ENCODE results near the gene SENP2.
A peak's percentile ranks its signal among the peaks of the same experiment; 100 is the strongest.
"Not testable (repeated sequence)": the region's sequence is repeated elsewhere in the genome, so short reads cannot be mapped to it uniquely, and the experiment has no call there.

Gene SENP2

GRCh38 chr3:185561374-185561943, 24.6 kb upstream of the SENP2 start:
- TF ChIP-seq CTCF (IDR thresholded peaks at IDR 0.05): no peak
- peak overlapping the region in 1 of 2 donors; percentile 54 for H3K27ac ChIP-seq
- H3K4me3 ChIP-seq: no peak overlapping the region
- DNase-seq (ENCODE audit: low spot score): no peak

- no peak overlapping the region for H3K4me3 ChIP-seq
- peak overlapping the region in 1 of 2 donors; percentile 54 for H3K27ac ChIP-seq
- DNase-seq (ENCODE audit: low spot score): no peak
- TF ChIP-seq CTCF (IDR thresholded peaks at IDR 0.05): no peak
Observed at GRCh38 chr3:185561958-185562357, 24.1 kb upstream of the SENP2 start.

- DNase-seq (ENCODE audit: low spot score): no peak
- H3K4me3 ChIP-seq: no peak overlapping the region
- TF ChIP-seq CTCF (IDR thresholded peaks at IDR 0.05): no peak
- H3K27ac ChIP-seq: no peak overlapping the region
Observed at GRCh38 chr3:185572183-185572582, 13.9 kb upstream of the SENP2 start.

GRCh38 chr3:185575108-185575869, 10.8 kb upstream of the SENP2 start:
- TF ChIP-seq CTCF (IDR thresholded peaks at IDR 0.05): peak; percentile 42
- DNase-seq (ENCODE audit: low spot score); H3K27ac ChIP-seq; H3K4me3 ChIP-seq: not testable (repeated sequence)

GRCh38 chr3:185582236-185582635, 3.9 kb upstream of the SENP2 start:
- Histone ChIP-seq H3K27ac (no peak overlapping the region), H3K4me3 (no peak overlapping the region)
- no peak for TF ChIP-seq CTCF (IDR thresholded peaks at IDR 0.05)
- DNase-seq (ENCODE audit: low spot score): no peak

- no peak for DNase-seq (ENCODE audit: low spot score)
- Histone ChIP-seq H3K27ac (no peak overlapping the region), H3K4me3 (no peak overlapping the region)
- TF ChIP-seq CTCF (IDR thresholded peaks at IDR 0.05): no peak
Observed at GRCh38 chr3:185582871-185583270, 3.2 kb upstream of the SENP2 start.

- DNase-seq (ENCODE audit: low spot score): no peak
- no peak for TF ChIP-seq CTCF (IDR thresholded peaks at IDR 0.05)
- Histone ChIP-seq H3K27ac (no peak overlapping the region), H3K4me3 (no peak overlapping the region)
Observed at GRCh38 chr3:185583925-185584324, 2.2 kb upstream of the SENP2 start.

All from coronary artery (tissue), 2 donors.